Measurements from ENCODE around the gene PLXNA2.

PLXNA2 gene

DNA sequence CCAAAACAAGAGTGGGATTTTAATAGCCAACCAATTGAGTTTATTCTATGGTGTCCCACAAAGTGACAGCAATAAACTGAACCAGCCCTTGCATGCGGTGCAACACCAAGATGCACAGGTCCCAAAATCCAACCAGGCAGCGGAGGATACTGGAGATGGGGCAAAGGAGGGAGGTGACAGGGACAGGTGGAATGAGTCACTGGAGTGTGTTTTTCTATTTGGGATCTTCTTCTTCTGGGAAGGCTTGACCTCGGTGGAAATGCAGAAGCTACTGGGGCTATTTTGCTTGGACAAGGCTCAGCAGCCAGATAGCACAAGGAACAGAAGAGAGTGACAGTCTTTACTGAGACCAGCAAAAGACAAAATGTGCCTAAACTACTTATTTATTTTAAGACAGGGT, 97.5 kb downstream of the PLXNA2 start:
- TF ChIP-seq, protein P1, sequence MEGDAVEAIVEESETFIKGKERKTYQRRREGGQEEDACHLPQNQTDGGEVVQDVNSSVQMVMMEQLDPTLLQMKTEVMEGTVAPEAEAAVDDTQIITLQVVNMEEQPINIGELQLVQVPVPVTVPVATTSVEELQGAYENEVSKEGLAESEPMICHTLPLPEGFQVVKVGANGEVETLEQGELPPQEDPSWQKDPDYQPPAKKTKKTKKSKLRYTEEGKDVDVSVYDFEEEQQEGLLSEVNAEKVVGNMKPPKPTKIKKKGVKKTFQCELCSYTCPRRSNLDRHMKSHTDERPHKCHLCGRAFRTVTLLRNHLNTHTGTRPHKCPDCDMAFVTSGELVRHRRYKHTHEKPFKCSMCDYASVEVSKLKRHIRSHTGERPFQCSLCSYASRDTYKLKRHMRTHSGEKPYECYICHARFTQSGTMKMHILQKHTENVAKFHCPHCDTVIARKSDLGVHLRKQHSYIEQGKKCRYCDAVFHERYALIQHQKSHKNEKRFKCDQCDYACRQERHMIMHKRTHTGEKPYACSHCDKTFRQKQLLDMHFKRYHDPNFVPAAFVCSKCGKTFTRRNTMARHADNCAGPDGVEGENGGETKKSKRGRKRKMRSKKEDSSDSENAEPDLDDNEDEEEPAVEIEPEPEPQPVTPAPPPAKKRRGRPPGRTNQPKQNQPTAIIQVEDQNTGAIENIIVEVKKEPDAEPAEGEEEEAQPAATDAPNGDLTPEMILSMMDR (conservative IDR thresholded peaks at IDR 0.05; ENCODE audit: low read depth): no peak
- ChIA-PET POLR2A (ENCODE audit: low non-redundant PET) (no interaction called here), CTCF (no interaction called here)

GRCh38 chr1:208145167-208145566, 99.0 kb downstream of the PLXNA2 start:
- POLR2A ChIA-PET (ENCODE audit: low non-redundant PET): no interaction called here
- H3K27ac ChIP-seq: no peak overlapping the region
- TF ChIP-seq, protein P1 (conservative IDR thresholded peaks at IDR 0.05; ENCODE audit: low read depth): no peak
- no peak for DNase-seq (ENCODE audit: low spot score)
- CTCF ChIA-PET: no interaction called here

More for the DNA sequence above, 97.5 kb downstream of the PLXNA2 start:
- H3K27ac ChIP-seq: no peak overlapping the region
- no peak for DNase-seq (ENCODE audit: low spot score)

DNA sequence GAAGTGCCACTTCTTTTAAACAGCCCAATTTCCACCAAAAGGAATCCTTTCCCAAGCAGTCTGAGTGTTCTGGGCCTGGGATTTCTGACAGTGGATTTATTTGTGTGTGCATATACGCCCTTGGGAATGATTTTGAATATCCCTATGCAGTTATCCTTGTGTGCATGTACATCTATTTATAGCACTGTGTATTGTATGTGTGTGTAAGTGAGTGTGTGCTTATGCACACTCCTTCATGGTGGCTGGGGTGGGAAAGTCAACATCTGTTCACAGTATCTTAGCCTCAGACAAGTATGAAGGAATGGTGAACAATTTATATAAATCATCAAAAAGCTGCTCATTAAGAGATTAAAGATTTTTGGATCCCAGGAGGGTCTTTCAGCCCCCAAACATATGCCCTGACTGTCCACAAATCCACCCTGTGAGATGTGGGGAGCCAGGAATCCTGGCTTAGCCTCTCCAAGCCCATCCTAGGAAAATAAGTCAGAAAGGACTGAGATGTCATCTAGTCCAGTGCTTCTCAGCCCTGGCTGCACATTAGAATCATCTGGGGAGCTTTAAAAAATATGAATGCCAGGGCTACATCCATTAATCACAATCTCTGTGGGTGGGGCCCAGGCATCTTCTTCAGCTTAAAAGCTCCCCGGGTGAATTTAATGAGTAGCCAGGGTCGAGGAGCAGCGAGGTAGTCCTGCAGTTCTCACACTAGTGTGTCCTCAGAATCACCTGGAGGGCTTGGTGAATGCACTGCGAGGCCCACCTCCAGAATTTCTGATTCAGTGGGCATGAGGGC, 101.4 kb downstream of the PLXNA2 start:
- POLR2A ChIA-PET (ENCODE audit: low non-redundant PET): no interaction called here
- no peak for DNase-seq (ENCODE audit: low spot score)
- TF ChIP-seq, protein P1 (conservative IDR thresholded peaks at IDR 0.05; ENCODE audit: low read depth): no peak

GRCh38 chr1:208141610-208142192, 102.5 kb downstream of the PLXNA2 start:
- TF ChIP-seq, protein P1 (conservative IDR thresholded peaks at IDR 0.05; ENCODE audit: low read depth): no peak
- ChIA-PET POLR2A (ENCODE audit: low non-redundant PET) (no interaction called here), CTCF (interaction anchor here (0.6 to 1.0 kb wide), 3 partner anchors 26 to 226 kb away, joined by 3 to 4 read pairs (median 3); no protein-coding TSS in a partner anchor)
- no peak overlapping the region for H3K27ac ChIP-seq
- no peak for DNase-seq (ENCODE audit: low spot score)

More for the DNA sequence above, 101.4 kb downstream of the PLXNA2 start:
- no peak overlapping the region for H3K27ac ChIP-seq
- CTCF ChIA-PET: interaction anchor here (0.6 to 1.2 kb wide), 4 partner anchors 10 to 102 kb away, joined by 3 to 5 read pairs (median 3); partner anchors contain the start of gene PLXNA2

DNA sequence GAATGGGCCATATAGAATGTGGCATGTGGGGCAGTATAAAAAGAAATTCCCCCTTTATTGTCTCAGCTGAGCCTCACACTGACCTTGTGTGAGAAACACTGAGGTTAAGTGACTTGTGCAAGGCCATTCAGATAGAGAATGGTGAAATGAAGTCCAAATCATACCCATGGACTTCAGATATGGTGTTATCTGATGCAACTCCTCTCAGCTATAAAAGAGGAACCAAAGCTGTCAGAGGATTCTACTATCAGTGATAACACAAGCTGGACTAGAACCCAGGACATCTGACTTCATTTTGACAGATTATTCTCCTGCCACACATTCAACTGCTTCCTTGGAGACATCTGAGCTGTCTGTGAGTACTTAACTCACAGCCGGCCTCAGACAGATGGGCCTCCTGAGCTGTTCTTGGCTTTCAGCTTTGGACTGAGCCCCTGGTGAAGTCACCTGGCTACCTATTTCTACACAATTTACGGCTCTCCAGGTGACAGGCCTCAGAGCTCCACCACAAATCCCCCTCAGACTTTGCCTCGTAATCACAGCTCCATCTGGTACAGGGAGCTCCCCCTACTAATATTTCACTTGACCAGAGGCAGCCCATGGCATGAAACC, 104.6 kb downstream of the PLXNA2 start:
- CTCF ChIA-PET: interaction anchor here (0.6 kb wide), 1 partner anchor 112 kb away, joined by 7 read pairs; no protein-coding TSS in a partner anchor
- H3K27ac ChIP-seq: no peak overlapping the region
- TF ChIP-seq, protein P1 (conservative IDR thresholded peaks at IDR 0.05; ENCODE audit: low read depth): no peak
- no peak for DNase-seq (ENCODE audit: low spot score)
- POLR2A ChIA-PET (ENCODE audit: low non-redundant PET): no interaction called here

- DNase-seq (ENCODE audit: low spot score): no peak
- ChIA-PET POLR2A (ENCODE audit: low non-redundant PET) (no interaction called here), CTCF (interaction anchor here (0.5 kb wide), 1 partner anchor 139 kb away, joined by 3 read pairs; no protein-coding TSS in a partner anchor)
- TF ChIP-seq, protein P1 (conservative IDR thresholded peaks at IDR 0.05; ENCODE audit: low read depth): no peak
- H3K27ac ChIP-seq: no peak overlapping the region
These were observed 107.0 kb downstream of the PLXNA2 start for GRCh38 chr1:208137193-208137592.

All from RWPE1 (cell line).